NCI-H1436 treated with DMSO at 0.1 percent for 48 hours (cell line): ENCODE measurements around the gene IGF2BP1.
"Not testable (repeated sequence)": the region's sequence is repeated elsewhere in the genome, so short reads cannot be mapped to it uniquely, and the experiment has no call there.

Experiments used
- DNase-seq: peaks from one replicate; lab custom pipeline; 2025; lab: John Stamatoyannopoulos, UW

Gene IGF2BP1

DNA sequence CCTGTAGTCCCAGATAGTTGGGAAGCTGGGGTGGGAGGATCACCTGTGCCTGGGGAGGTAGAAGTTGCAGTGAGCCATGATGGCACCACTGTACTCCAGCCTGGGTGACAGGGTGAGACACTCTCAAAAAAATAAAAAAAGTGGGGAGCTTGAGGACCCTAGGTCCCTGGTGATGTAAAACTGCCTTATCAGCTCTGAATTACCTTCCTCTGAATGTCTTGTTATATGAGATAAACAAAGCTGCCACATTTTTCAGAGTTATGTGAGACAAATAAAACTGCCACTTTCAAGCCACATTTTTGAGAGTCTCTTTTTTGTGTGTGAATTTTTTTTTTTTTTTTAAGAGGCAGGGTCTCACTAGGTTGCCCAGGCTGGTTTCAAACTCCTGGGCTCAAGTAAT, 103.4 kb downstream of the IGF2BP1 start:
- DNase-seq = no peak

DNA sequence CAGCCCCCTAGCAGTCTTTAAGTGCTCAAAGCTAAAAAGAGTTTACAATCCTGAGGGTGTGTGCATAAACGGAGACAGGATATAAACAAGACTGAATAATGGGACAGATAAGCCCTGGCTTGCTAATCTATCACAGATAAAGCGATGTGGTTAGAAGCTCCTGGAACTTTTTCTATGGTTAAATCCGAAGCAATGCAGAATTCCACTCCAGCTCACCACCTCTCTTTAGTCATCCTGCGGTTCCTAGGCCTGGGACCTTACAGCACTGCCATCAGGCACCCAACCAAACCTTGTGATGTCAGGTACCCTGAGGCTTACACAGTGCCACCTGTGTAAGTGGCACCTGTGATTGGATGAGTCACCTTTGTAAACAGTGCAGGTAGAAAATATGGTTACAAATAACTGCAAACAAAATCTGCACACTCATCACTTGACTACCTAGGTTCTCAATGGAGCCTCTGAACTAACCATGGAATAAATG, 103.9 kb downstream of the IGF2BP1 start:
- DNase-seq = no peak

DNA sequence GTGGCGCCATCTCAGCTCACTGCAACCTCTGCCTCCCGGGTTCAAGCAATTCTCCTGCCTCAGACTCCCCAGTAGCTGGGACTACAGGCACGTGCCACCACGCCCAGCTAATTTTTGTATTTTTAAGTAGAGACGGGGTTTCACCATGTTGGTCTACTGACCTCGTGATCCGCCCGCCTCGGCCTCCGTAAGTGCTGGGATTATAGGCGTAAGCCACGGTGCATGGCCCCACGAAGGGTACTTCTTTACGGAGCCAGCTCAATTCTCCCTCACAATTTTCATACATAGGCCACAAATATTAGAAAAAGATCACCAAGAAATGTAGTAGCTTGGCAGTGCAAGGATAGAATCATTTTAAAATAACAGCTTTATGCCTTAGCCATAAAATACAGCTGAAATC, 106.2 kb downstream of the IGF2BP1 start:
- not testable (repeated sequence) for DNase-seq

DNA sequence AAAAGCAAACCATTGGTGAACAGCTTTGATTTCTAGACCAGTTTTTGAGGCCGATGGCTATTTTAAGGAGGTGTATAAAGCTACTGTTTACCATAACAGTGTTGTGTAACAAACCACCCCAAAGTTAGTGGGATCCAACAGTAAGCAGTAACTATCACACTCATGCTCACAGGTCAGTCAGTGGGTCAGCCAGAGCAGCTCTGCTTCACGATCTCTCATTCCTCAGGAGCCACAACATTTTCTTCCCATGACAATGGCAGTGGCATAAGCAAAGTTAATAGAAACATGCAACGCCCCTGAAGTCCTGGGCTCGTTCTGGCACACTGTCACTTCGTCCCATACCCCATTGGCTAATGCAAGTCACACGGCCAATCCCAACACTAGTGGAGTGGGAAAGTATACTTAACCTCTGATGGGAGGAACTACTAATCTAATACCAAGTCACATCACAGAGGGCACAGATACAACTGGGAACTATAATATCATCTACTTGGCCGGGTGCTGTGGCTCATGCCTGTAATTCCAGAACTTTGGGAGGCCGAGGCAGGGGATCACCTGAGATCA, 107.4 kb downstream of the IGF2BP1 start:
- no peak for DNase-seq
